NCI-H226 (cell line): ENCODE data around the gene RAE1.

ENCODE experiments used
- DNase-seq: peaks from one replicate; pipeline ENCODE4 v3.0.0-alpha.2; 2015

Gene RAE1

GRCh38 chr20:57374343-57374930 lies 23.4 kb downstream of the RAE1 start:
- DNase-seq, result no peak

GRCh38 chr20:57374931-57375651 lies 24.0 kb downstream of the RAE1 start:
- no peak for DNase-seq

DNA sequence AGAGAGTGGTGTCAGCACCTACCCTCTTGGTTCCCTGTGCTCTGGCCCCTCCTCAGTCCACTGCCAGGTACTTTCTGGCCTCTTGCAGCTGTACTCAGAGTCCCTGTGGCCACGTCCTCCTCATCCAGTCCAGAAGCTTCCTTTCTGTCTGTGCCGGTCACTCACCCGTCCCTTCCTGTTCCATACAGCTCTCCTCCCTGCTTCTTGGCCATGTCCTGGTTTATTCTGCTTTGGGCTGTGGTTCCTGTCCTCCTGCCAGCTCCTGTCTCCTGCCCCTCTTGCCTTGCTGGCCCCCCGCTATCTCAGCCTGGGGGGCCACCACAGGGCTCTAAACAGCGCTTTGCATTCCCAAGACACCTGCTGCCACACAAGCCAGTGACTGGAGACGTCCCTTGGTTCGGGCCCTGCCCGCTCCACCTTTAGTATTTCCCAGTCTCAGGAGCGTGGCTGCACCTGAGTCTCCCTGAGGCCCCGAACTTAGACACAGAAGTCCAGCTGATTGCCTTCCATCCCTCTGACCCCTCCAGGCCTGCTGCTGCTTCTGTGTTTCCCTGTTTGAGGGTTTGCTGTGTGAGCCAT lies 24.7 kb downstream of the RAE1 start:
- DNase-seq, result no peak

DNA sequence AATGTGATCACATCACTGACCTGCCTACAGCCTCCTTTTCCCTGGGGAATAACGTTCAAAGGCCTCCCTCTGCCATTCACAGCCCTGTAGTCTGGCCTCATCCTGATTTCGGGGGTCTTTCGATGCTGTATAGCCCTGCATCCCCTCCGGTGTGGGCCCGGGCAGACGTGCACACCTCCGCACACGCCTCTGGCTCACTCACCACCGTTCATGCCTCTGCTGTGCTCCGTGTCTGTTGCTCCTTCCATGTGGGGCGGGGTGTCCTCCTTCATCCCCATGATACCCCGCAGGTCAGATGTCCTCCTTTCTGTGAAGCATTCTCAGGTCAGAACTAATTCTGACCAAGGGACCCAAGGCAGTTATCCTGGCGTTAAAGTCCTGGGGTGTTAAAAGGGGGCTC lies 26.3 kb downstream of the RAE1 start:
- DNase-seq, result no peak

DNA sequence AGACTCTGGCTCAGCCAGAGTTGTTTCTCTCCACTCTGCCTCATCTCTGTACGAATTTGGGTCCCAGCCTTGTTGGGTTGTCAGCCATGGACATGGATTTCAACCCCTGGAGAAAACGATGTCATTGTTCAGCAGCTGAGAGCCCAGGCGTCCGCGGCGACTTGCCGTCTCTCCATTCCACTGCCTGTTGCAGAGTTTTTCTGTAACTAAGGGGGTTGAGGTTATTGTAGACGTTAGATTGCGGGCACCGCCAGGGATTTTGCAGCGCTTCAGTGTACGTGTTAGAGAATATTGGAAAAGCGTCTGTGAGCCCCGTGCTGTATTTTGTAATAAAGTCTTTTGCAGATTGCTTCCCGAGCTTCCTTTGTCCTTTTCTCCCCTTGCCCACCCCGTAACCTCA lies 27.1 kb downstream of the RAE1 start:
- DNase-seq, result no peak

DNA sequence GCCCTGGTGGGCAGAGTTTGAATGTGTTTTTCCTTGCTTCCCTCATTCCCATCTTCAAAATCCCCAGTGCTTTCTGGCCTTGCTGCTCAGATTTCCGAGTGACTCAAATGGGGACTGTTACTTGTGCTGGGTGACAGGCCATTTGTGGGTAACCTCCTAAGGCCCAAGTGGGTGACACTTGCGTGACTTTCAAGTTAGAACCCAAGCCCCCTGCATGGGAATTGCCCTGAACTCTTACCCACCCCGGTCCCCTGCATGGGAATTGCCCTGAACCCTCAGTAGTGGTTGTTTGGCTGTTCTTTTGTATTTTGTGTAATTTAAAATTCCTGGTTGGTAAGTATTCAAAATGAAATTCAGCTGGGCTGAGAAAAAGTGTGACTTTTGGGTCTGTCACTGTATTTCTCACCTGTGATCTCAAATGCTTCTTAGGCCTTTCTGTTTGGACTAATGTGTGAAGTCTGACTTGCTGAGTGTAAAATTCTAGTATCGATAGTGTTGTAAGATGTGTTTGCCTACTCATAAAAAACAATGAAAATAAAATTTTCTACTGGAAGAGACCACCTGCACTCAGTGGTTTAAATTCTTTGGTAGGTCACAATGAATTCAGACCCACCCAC lies 27.7 kb downstream of the RAE1 start:
- no peak for DNase-seq

- no peak for DNase-seq
Observed at GRCh38 chr20:57379263-57379647, 28.2 kb downstream of the RAE1 start.

DNA sequence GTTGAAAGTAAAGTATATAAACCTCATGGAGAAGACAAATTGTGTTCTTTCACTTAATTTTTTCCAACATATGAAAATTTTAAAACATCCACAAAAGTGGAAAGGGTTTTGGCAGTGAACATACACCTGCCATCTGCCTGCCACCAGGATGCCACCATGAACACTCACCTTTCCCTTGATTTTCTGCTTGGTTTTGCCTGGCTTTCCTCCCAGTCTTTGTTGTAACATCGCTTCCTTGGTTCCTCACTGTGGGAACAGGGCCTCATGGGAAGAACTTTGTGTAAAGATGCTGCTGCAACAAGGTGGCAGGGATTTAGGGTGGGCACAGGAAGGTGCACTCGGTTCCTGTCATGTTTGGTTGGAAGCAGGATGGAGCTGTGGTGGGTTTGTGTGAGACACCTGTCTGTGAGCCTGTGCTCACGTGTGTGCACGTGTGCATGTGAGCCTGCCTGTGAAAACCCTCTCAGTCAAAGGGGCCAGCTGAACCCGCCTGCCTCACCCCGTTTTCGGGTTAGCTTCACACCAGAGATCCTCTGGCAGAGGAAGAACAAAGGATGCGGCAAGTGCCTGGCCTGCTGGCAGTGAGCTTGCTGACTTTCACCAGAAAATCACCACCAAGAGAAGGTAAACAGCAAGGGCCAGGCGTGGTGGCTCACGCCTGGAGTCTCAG lies 29.2 kb downstream of the RAE1 start:
- DNase-seq, result no peak

DNA sequence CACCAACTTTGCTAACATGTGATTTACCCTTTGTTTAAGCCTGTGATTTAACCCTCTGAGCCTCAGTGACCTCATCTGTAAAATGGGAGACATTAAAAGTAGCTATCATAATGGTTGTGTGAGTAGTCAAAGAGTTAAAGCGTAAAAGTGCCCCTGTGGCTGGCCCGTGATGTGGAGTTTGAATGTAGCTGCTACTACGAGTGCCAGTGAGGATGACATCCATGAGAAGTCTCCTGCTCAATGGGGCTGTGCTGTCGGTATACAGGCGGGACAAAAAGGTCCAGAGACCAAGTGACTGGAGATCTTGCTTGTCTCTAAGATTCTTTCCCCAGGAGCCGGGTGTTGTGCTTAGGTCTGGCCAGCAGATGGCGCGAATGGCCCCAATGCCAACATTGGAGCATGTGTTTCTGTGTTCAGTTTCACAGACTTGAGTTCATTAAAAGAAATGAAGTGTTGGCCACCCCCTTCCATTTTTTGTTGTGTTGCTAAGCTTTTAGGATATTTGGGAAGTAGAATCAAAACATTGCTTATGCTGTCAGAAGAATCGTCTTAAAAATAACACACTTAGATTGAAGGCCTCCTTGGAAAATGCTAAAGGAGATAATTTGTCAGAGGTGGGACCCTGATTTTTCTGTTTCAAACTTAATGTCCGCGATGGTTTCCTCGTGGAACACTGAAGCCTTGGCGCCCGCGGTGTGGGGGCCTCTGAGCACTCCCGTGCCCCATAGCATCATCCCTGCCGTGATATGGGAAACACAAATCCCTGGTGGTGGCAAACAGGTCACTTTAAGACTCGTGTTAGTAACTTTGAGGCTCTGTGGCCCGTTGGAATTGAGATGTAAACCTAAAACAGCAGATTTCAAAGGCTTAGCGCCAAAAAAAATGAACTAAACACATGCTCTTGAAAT lies 30.8 kb downstream of the RAE1 start:
- DNase-seq, result peak; percentile 51

- DNase-seq, result no peak
Observed at GRCh38 chr20:57382516-57382915, 31.5 kb downstream of the RAE1 start.

DNA sequence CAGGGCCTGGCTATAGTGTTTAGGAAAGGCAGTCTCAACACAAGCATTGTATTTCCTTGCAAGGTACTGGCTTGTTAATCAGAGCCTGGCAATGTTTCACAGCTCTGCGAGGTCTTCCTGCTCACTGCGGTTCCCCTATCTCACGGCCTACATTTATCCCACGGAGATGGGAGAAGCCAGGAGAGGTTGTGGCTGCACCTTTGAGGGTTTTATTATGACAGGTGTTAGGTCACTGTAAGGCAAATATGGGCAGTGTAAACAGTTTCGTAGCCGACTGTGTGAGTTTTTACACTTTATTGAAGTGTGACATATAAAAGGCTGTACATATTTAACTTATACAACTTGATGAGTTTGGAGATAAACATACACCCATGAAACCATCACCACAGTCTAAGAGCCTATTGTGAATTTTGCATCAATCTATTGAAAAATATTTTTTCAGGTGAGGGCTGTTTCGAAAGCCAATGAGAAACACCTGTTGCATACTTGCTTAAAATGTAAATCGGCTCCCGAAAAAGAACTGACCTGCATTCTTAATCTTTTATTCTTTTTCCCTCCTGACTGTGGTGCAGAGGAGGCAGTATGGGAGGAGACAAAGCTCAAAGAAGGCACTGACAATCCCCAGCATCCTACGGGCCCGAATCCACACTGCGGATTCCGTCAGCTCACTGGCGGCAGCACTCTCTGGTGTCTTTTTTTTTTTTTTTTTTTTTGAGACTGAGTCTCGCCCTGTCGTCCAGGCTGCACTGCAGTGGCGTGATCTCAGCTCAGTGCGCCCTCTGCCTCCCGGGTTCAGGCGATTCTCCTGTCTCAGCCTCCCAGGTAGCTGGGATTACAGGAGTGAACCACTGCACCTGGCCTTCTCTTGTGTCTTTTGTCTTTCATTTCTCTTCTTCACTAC lies 32.6 kb downstream of the RAE1 start:
- DNase-seq, result no peak

- no peak for DNase-seq
Observed at GRCh38 chr20:57384486-57384885, 33.4 kb downstream of the RAE1 start.

DNA sequence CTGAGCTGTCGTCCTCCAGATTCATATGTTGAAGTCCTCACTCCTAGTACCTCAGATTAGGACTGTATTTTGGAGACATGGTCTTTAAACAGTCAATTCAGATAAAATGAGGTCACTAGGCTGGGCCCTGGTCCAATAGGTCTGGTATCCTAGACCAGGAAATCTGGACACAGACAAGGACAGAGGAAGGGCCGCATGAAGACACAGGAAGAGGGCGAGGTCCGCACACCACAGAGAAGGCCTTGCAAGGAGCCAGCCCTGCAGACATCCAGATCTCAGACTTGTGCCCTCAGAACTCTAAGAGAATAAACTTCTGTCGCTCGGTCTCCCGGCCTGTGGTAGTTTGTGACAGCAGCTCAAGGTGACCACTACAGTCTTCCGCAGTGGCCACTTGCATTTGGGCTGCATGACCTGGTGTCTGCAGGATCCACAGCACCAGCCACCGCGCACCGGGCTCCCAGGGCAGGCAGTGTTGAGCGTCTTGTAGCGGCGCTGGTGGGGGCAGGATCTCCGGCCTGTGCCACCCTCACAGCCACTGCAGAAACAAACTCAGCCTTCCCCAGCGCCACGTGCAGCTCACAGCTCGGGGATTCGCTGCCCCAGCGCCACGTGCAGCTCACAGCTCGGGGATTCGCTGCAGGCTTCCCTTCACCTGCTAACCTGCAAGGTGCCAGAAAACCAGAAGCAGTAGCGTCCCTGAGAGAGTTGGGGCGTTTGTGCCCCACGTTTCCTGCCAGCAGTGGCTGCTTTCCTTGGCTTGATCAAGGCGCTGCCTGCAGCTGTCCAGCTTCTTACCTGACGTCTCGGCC lies 34.1 kb downstream of the RAE1 start:
- DNase-seq, result no peak

- DNase-seq, result no peak
Observed at GRCh38 chr20:57385940-57386339, 34.9 kb downstream of the RAE1 start.

GRCh38 chr20:57386762-57387161 lies 35.7 kb downstream of the RAE1 start:
- no peak for DNase-seq

- DNase-seq, result no peak
Observed at GRCh38 chr20:57387463-57387862, 36.4 kb downstream of the RAE1 start.

DNA sequence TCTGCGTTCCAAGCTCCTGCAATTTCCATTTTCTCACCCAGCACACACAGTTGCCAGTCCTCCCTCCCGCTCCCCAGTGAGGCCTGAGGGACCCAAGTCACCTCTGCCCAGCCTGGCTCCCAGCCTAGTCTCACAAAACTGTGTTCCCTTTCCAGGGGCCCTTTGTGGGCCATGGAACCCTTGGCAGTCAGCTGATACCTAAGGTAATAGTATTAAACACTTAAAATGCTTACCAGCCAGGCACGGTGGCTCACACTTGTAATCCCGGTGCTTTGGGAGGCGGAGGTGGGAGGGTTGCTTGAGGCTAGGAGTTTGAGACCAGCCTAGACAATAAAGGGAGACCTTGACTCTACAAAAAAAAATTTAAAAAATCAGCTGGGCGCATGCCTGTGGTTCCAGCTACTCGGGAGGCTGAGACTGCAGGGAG lies 36.9 kb downstream of the RAE1 start:
- DNase-seq, result no peak

DNA sequence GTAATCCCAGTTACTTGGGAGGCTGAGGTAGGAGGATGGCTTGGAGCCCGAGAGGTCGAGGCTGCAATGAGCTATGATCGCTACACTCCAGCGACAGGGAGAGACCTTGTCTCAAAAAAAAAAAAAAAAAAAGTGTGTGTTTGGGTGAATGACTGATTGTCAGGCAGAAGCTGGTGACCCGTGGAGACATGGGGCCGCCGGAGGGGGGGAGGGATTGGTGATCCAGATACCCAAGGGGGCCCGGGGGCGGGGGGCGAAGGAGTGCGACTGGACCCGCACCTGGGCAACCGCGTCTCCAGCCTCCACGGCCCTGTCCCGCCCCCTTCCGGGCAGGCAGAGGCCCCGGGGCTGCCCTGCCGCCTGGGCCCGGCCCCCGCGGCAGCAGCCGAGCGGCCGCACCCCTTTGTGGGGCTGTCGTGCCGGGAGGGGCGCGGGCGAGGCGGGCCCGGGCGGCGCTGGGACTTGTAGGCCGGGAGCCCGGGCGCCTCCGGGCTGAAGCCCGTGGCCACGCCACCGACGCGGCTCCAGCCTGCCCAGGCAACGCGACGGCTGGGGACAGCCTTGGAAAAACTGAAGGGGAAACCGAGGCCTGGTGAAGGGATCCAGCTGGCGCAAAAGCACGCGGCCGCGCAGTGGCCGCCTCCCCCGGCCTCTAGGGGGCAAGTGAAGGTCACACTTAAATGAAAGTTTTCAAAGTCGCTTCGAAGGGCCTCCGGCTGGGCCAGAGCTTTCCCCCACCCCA lies 38.1 kb downstream of the RAE1 start:
- peak; percentile 53 for DNase-seq

DNA sequence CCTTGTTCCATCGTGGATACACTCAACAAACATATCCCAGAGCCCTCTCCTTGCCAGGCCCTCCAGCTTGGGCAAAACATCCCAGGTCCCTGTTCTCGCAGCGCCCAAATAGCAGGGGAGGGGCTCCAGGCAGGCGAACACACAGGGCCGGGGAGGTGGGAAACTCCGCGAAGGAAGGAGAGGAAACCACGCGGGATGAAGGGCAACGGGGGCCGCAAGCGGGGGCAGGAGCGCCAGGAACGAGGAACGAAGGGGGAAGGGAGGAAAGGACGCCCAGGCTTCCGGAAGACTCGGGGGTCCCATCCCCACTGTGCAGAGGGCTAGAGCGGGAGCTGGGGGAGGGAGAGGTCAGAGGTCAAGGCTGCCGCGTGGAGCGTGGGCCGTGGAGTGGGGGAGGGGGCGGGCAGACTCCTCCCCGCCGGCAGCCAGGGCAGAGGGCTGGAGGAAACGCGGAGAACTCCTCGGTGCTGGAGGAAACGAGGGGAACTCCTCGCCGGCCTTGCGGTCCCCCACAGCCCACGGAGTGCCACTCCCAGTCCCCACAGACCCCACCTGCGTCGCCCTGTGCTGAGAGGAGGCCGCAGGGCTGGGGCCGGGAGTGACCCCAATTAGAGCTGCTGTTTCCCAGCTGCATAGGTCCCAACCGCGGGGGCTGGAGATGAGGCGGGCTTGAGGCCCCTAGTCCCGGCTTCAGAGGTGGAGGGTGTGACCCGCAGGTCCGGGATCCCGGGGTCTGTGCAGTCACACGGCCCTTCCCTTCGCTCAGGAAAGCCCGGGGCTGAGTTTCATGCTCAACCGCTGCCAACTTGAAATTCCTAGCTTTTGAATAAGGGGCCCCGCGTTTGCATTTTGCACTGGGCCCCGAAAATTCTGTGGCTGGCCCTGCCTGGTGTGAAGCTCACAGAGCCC lies 38.9 kb downstream of the RAE1 start:
- no peak for DNase-seq
